Neural cell (in vitro differentiated cells): ENCODE data around the gene ACBD6. TPM values are rescaled to one million over a fixed set of nuclear protein-coding genes. Genes with fewer than 3 reads are reported as not detected.

Experiments used
- H2AFZ ChIP-seq: fragments of 200-600, 300-800 bp; sonication (generic), shearing (Covaris generic); 2 replicates; pipeline ENCODE4 v1.6.0; 2014; ENCODE audit warnings: low read depth, mild to moderate bottlenecking, antibody characterized with exemption, low read length, moderate library complexity
- H3F3A ChIP-seq: fragments of 200-600 bp; shearing (Covaris generic); 2 replicates; pipeline ENCODE4 v1.6.1; 2016; ENCODE audit warnings: mild to moderate bottlenecking, moderate library complexity, mixed read lengths, antibody characterized with exemption, low read length; ENCODE audit not compliant: insufficient read depth, poor library complexity, severe bottlenecking
- H3K27ac ChIP-seq: fragments of 200-600, 300-800 bp; sonication (generic), shearing (Covaris generic); 2 replicates; pipeline ENCODE4 v1.5.1; 2014; ENCODE audit warnings: mild to moderate bottlenecking, low read length, moderate library complexity
- H3K27me3 ChIP-seq: fragments of 300-800, 200-600 bp; sonication (generic), shearing (Covaris generic); 2 replicates; pipeline ENCODE4 v1.6.0; 2014; ENCODE audit warnings: mild to moderate bottlenecking, low read depth, low read length, moderate library complexity; ENCODE audit not compliant: insufficient read depth
- H3K36me3 ChIP-seq: fragments of 300-800, 200-600 bp; sonication (generic), shearing (Covaris generic); 2 replicates; pipeline ENCODE4 v1.5.1; 2014; ENCODE audit warnings: mild to moderate bottlenecking, antibody characterized with exemption, low read length, moderate library complexity; ENCODE audit not compliant: insufficient read depth
- H3K4me2 ChIP-seq: fragments of 300-800, 200-600 bp; sonication (generic), shearing (Covaris generic); 2 replicates; pipeline ENCODE4 v1.6.0; 2014; ENCODE audit warnings: mild to moderate bottlenecking, low read length
- H3K4me3 ChIP-seq: fragments of 300-800, 200-600 bp; sonication (generic), shearing (Covaris generic); 2 replicates; pipeline ENCODE4 v1.5.1; 2014; ENCODE audit warnings: mild to moderate bottlenecking, low read length, moderate library complexity
- H3K79me2 ChIP-seq: fragments of 200-600 bp; shearing (Covaris generic); replicated peaks from 2 replicates; pipeline ENCODE4 v1.6.0; 2014; ENCODE audit warnings: mild to moderate bottlenecking, low read length, moderate library complexity; ENCODE audit not compliant: insufficient read depth
- H3K9ac ChIP-seq: fragments of 300-800, 200-600 bp; sonication (generic), shearing (Covaris generic); 2 replicates; pipeline ENCODE4 v1.6.1; 2016; ENCODE audit warnings: mild to moderate bottlenecking, low read length, mixed read lengths
- H3K9me2 ChIP-seq: fragments of 200-600 bp; shearing (Covaris generic); 2 replicates; pipeline ENCODE4 v1.6.1; 2016; ENCODE audit warnings: mild to moderate bottlenecking, low read length, mixed read lengths; ENCODE audit not compliant: insufficient read depth
- H3K9me3 ChIP-seq: fragments of 200-600, 300-800 bp; sonication (generic), shearing (Covaris generic); 2 replicates; pipeline ENCODE4 v1.6.1; 2016; ENCODE audit warnings: mild to moderate bottlenecking, mixed run types, low read length, moderate library complexity, mixed read lengths
- H4K20me1 ChIP-seq: fragments of 200-600 bp; shearing (Covaris generic); 2 replicates; pipeline ENCODE4 v1.6.1; 2016; ENCODE audit warnings: mild to moderate bottlenecking, mixed run types; ENCODE audit not compliant: insufficient read depth
- CTCF ChIP-seq: fragments of 450-650 bp; IDR thresholded peaks from 2 replicates; pipeline ENCODE4 v1.5.1; 2014; ENCODE audit warnings: antibody characterized with exemption, mild to moderate bottlenecking, moderate library complexity; ENCODE audit not compliant: poor library complexity, severe bottlenecking
- EP300 ChIP-seq: fragments of 450-650 bp; conservative IDR thresholded peaks from 2 replicates; pipeline ENCODE4 v1.6.1; 2014; ENCODE audit warnings: antibody characterized with exemption, mild to moderate bottlenecking, moderate library complexity; ENCODE audit not compliant: poor library complexity, severe bottlenecking
- EZH2 ChIP-seq: fragments of 200-600, 300-800 bp; shearing (Covaris generic), sonication (generic); IDR thresholded peaks from 2 replicates; pipeline ENCODE4 v1.6.1; 2014; ENCODE audit warnings: antibody characterized with exemption, low read length, borderline replicate concordance, mild to moderate bottlenecking; ENCODE audit not compliant: insufficient read depth, poor library complexity, severe bottlenecking
- MXI1 ChIP-seq: fragments of 450-650 bp; conservative IDR thresholded peaks from 2 replicates; pipeline ENCODE4 v1.6.1; 2014; ENCODE audit warnings: antibody characterized with exemption, mild to moderate bottlenecking; ENCODE audit not compliant: poor library complexity, severe bottlenecking
- POLR2AphosphoS5 ChIP-seq: IDR thresholded peaks from 2 replicates; pipeline ENCODE4 v1.6.1; 2012
- RAD21 ChIP-seq: fragments of 450-650 bp; conservative IDR thresholded peaks from 2 replicates; pipeline ENCODE4 v1.6.1; 2014; ENCODE audit warnings: antibody characterized with exemption, mild to moderate bottlenecking, moderate library complexity
- REST ChIP-seq: IDR thresholded peaks from 2 replicates; pipeline ENCODE4 v1.6.1; 2012; ENCODE audit warnings: borderline replicate concordance
- SMC3 ChIP-seq: fragments of 450-650 bp; conservative IDR thresholded peaks from 2 replicates; pipeline ENCODE4 v1.6.1; 2014; ENCODE audit warnings: antibody characterized with exemption, mild to moderate bottlenecking, moderate library complexity; ENCODE audit not compliant: poor library complexity
- TAF1 ChIP-seq: IDR thresholded peaks from 2 replicates; pipeline ENCODE4 v1.6.1; 2012; ENCODE audit warnings: low read depth
- polyA plus RNA-seq: library from polyadenylated mRNA; depleted of rRNA; stranded (reverse); fragments of >200 nt; gene quantifications from 2 replicates; pipeline ENCODE4 v1.2.3, GENCODE V29; 2014

Gene ACBD6
- polyA plus RNA-seq, 1 donor from 2014 or later = 92.4 TPM

GRCh38 chr1:180482425-180483275, 19.7 kb downstream of the ACBD6 start:
- Histone ChIP-seq H3K4me3 (no peak overlapping the region), H3K27me3 (no peaks in the 10 kb centered on the region), H3F3A (no peaks in the 10 kb centered on the region), H4K20me1 (no peaks in the 10 kb centered on the region), H3K9me2 (no peaks in the 10 kb centered on the region), H3K36me3 (peaks cover 5% of the 10 kb centered on the region), H3K4me2 (no peak overlapping the region), H2AFZ (no peak overlapping the region), H3K9me3 (no peaks in the 10 kb centered on the region), H3K9ac (no peak overlapping the region), H3K27ac (no peak overlapping the region), H3K79me2 (no peaks in the 10 kb centered on the region)
- TF ChIP-seq EZH2 (no peak), POLR2AphosphoS5 (no peak), REST (no peak), CTCF (peak; percentile 75), TAF1 (no peak), RAD21 (peak; percentile 66), SMC3 (peak; percentile 78), EP300 (no peak), MXI1 (no peak)

- no peak overlapping the region for H2AFZ ChIP-seq
- TF ChIP-seq CTCF = no peak
- TF ChIP-seq REST = no peak
- no peak for TF ChIP-seq POLR2AphosphoS5
- TF ChIP-seq MXI1 = no peak
- TF ChIP-seq SMC3 = no peak
- TF ChIP-seq EZH2 = no peak
- no peak for TF ChIP-seq EP300
- TF ChIP-seq RAD21 = no peak
- TF ChIP-seq TAF1 = no peak
- H3K9ac ChIP-seq = no peak overlapping the region
- no peaks in the 10 kb centered on the region for H3K9me2 ChIP-seq
- H3K4me3 ChIP-seq = no peak overlapping the region
- no peaks in the 10 kb centered on the region for H3K27me3 ChIP-seq
- no peak overlapping the region for H3K27ac ChIP-seq
- peaks cover 3% of the 10 kb centered on the region for H3K9me3 ChIP-seq
- no peaks in the 10 kb centered on the region for H3K36me3 ChIP-seq
- no peak overlapping the region for H3K4me2 ChIP-seq
- no peaks in the 10 kb centered on the region for H4K20me1 ChIP-seq
- no peaks in the 10 kb centered on the region for H3F3A ChIP-seq
- peaks cover 11% of the 10 kb centered on the region for H3K79me2 ChIP-seq
Measured at GRCh38 chr1:180470031-180470430, 32.3 kb downstream of the ACBD6 start.
